PC-9 (cell line): ENCODE data around the gene ELAVL4.

ENCODE experiments used
- EZH2 ChIP-seq: fragments of 200-600 bp; sonication (generic); IDR thresholded peaks from 2 replicates; pipeline ENCODE4 v1.8.0; 2017; ENCODE audit warnings: antibody characterized with exemption, low read depth
- TF ChIP-seq, protein P1 (sequence below): fragments of 200-600 bp; sonication (generic); conservative IDR thresholded peaks from 2 replicates; pipeline ENCODE4 v1.6.1; 2017; ENCODE audit warnings: mixed run types, antibody characterized with exemption, mild to moderate bottlenecking, moderate library complexity

DNA sequence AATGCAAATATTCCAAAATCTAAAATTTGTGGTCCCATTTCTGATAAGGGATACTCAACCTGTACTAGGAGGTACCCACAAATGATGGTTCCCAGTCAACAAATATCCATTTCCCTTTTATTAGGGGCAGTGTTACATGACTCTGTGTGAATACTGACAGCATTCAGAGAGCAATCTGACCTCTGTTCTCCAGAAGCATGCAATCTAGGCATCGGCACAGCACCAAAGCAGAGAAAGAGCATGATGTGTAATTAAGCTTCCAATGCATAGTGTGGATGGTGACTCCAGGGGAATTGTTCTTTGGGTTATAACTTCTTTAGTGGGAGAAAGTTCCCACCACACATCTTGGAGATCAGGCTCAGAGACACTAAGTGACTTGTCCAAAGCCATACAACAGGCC lies 71.6 kb downstream of the ELAVL4 start:
- TF ChIP-seq, protein P1, sequence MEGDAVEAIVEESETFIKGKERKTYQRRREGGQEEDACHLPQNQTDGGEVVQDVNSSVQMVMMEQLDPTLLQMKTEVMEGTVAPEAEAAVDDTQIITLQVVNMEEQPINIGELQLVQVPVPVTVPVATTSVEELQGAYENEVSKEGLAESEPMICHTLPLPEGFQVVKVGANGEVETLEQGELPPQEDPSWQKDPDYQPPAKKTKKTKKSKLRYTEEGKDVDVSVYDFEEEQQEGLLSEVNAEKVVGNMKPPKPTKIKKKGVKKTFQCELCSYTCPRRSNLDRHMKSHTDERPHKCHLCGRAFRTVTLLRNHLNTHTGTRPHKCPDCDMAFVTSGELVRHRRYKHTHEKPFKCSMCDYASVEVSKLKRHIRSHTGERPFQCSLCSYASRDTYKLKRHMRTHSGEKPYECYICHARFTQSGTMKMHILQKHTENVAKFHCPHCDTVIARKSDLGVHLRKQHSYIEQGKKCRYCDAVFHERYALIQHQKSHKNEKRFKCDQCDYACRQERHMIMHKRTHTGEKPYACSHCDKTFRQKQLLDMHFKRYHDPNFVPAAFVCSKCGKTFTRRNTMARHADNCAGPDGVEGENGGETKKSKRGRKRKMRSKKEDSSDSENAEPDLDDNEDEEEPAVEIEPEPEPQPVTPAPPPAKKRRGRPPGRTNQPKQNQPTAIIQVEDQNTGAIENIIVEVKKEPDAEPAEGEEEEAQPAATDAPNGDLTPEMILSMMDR: no peak
- no peak for TF ChIP-seq EZH2
